HG03558 (cell line): ENCODE measurements around the gene ELMOD2.
"Not testable (repeated sequence)": the region's sequence is repeated elsewhere in the genome, so short reads cannot be mapped to it uniquely, and the experiment has no call there.

Experiments used
- ATAC-seq: cut with Tn5 transposase; IDR thresholded peaks from one replicate; pipeline ENCODE4 v1.9.1; 2021; ENCODE audit warnings: moderate number of reproducible peaks; ENCODE audit not compliant: unreplicated experiment; ENCODE audit errors: extremely low read depth

The ELMOD2 gene

GRCh38 chr4:140523857-140524742, at the start of gene ELMOD2:
Gene ELMOD2 (plus strand): TSS chr4:140524168. CDS start chr4:140525429, 1,261 bp downstream.
- ATAC-seq = peak; percentile 100

DNA sequence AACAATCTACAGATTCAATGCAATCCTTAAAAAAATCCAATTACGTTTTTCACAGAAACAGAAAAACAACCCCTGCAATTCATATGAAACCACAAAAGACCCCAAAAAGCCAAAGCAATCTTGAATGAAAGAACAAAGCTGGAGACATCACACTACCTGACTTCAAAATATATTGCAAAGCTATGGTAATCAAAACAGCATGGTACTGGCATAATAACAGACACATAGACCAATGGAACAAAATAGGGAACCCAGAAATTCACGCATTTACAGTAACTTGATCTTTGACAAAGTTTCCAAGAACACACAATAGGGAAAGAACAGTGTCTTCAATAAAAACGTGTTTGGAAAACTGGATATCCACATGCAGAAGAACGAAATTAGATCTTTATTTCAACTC, 40.5 kb upstream of the ELMOD2 start:
- ATAC-seq = no peak

DNA sequence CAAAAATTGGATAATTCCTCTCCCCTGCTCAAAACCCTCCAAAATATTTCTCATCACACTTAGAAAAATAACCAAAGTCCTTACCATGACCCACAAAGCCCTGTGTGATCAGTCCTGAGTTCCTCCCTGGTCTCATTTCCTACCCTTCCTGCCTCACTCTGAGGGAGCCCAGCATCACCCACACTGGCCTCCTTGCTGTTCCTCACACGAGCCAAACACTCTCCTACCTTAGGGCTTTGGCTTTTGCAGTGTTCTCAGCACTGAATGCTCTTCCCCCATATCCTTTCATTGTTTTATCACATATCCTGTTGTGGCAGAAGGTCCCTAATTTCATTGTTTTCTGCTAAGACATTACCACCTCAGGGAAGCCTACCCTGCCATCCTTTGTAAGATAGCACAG, 38.0 kb upstream of the ELMOD2 start:
- ATAC-seq = no peak

DNA sequence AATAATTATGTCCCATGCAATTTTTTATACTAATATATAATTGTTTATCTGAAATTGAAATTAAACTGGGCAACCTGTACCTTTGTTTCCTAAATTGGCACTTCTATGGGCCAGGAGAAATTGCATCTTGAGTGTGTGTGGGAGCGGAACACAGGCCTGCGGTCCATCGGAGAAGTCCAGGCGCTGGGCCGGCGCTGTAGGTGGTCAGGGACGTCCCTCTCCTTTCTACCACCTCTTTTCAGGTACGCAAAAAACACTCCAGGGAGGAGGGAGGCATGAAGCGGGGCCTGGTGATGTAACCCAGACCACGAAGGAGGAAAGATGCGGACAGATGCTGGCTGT, 26.6 kb upstream of the ELMOD2 start:
- ATAC-seq = no peak

DNA sequence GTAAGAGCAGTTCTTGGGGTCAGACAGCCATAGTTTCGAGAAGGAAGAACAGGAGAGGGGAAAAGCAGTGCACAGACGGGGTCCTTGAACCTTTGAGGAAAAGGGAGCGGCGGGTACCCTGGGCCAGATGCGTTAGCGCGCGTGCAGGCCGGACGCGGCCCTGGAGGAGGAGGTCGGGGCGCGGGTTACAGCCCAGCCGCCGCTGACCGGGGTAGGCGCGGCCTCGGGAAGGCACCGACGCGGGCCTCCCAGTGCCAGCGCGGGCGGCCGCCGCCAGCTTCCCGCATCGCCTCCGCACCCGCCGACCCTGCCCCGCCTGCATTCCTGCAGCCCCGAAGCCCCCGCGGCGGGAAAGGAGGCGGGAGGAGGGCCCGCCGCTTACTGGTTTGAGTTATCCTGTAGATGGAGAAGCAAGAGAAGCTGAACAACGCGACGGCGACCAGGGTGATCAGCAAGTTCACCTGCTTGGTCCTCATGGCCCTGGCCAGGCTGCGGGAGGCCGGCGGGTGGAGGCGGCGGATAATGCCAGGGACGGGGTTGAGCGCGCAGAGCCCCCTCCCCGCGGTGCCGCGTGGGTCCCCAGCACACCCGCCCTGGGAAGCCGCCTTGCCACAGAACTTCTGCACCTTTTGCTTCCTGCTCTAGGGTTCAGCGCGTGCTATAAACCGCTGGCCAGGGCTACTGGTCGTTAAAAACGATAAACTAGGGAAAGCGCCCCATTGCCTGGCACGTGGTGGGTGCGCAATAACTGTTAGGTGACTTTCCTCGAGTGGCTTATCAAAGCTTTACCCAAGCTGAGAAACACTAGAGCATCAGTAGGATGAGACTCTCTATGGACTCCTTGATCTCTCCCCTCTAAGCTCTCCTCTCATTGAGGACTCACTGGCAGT, 26.0 kb upstream of the ELMOD2 start, which contains the start of gene MGAT4D:
Gene MGAT4D (minus strand): TSS at position 547 of the 890 bp plus-strand sequence. CDS start 71 bp downstream, at position 476.
- no peak for ATAC-seq

DNA sequence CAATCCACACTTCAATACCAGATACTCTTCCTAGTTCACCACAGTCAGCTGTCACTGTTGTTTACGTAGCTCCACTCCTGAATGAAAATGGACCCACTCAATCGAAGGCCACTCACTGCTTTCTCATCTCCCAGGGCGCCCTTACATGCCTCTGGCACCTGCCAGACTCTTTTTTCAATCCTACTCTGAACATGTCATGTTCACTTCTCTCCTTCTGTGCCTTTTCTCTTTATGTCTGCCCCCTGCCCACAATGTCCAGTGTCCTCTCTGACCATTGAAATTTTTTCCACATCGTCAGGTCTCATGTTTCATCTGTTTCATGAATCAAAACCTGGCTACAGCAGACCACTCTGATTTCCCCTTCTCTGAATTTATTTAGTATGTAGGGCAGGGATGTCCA, 24.6 kb upstream of the ELMOD2 start:
- no peak for ATAC-seq

GRCh38 chr4:140504261-140504660, 19.7 kb upstream of the ELMOD2 start:
- ATAC-seq = no peak

GRCh38 chr4:140513765-140514164, 10.2 kb upstream of the ELMOD2 start:
- not testable (repeated sequence) for ATAC-seq

GRCh38 chr4:140515423-140515822, 8.5 kb upstream of the ELMOD2 start:
- ATAC-seq = no peak

- no peak for ATAC-seq
These were observed 555 bp upstream of the ELMOD2 start for GRCh38 chr4:140523370-140523856.

- no peak for ATAC-seq
These were observed 5.5 kb downstream of the ELMOD2 start for GRCh38 chr4:140529434-140529833.

DNA sequence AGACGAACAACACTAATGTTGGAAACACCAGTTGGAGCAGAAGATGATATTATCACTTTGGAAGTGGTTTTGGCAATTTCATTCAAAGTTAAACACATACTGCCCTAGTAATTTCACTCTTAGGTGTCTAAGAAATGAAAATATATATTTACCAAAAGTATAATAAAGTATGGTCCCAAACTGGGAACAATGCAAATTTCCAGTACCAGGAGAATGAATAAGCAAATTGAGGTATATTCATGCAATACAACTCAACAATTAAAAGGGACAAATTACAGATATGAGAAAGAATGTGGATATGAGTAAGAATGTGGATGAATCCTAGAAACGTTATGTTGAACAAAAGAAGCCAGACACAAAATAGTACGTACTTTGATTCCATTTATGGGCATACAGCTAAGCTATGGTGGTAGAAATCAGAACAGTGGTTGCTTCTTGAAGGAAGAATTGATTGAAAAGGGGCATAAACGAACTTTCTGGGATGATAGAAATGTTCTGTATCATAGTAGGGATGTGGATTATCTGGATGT, 10.0 kb downstream of the ELMOD2 start:
- ATAC-seq = no peak

DNA sequence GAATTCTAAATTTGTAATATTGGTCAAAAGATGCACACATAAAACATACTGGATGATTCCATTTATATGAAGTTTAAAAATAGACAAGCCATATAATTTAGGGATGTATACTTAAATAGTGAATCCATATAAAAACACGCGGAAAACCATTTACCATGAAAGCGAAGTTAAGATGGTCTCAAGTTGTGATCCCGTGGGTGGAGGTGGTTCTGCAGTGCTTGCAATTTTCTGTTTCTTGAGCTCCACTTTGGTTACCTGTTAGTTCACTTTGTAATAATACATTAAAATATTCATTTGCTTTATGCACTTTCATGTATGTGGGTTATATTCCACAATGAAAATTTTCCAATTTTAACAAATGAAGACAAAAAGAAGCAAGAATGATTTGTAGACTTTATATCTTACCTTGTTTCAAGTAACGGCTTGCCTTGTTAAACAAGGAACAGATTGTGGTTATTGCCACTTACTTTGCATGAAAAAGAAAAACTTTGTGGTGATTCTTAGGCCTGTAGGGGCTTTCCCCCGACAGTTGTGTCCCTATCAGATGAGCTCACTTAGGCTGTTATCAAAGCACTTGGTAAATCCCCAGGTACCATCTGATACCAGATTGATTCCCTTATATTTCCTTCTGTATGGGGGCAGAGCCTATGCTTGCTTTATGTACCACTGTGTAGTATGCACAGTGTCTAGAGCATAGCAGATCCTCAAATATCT, 32.6 kb downstream of the ELMOD2 start:
- ATAC-seq = peak; percentile 100

DNA sequence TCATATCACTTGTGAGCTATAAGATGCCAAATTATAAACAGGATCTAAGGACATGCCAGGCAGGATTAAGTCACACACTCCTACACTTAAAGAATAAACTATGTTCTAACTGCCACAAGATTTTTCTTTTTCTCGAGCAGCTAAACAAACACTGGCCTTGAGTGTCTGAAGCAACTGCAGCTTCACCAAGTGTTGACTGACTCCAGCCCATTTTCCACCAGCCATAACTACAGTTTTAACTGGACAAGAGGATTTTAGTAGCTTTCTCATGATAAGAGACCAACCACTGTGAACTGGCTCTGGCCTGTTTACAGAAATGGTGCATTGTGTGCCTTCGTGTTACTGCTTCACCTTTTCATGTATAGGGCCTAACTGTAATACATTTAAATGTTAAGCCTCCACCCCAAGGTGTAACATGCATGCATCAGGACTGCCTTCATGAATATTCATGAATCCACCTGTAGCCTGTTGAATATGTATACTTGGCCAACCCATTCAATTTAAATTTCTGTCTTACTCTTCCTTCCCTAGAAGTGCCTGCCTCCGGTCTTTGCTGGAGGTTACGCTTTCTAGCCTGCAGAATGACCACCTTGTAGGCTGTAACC, 34.0 kb downstream of the ELMOD2 start:
- ATAC-seq = no peak

DNA sequence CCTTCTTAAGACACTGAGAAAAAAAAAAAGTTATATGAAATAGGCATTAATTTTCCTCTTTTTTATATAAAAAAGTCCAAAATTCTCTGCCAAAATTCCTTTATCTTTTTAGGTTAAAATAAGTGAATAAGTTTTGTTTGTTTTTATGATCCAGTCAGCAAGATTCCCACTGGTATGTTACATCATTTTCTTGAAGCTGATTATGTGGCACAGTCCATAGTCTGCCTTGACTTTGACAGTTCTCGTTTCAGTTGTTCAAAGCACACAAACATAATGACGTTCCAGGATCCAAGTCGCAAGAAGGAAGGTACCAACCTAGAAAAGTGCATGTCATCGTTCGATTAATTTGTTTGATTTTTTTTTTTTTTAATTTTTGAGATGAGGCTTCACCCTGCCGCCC, 35.7 kb downstream of the ELMOD2 start:
- no peak for ATAC-seq

DNA sequence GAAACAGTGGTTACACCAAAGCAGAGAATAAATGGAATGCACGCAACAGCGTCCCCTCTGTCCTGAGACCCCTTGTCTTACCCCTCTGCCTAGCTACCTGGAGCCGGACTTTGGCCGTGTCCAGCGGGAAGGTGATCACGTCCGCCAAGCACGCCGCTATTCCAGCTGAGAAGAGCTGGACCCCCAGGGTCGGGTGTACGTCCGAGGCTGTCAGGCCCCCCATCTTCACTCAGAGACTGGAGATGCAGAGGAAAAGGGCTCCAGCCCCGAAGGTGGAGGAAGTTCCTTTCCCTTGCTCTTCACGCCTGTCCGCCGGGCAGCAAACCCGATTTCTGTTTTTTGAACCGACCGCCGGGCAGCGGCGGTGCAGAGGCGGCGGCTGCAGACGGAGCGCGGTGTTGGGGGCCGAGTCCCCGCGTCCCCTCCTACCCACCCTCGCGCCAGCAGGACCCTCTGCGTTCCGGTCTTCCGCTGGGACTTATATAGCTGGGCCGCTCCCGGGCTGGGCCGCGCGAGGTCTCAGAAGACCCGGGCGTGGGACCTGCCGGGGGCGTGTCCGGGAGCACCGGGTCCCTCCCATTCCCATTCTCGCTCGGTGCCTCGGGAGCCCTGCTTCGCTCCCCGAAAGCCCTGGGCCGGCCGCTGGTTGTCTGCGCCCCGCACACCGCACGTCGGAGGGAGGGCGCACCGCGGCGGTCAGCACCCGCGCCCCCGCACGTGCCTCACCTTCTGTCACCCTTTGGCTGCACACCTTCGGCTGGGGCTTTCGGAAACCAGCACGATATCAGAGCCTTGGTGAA, 44.7 kb downstream of the ELMOD2 start, which contains the start of gene UCP1:
Gene UCP1 (minus strand): TSS at position 455 of the 800 bp plus-strand sequence. CDS start 232 bp downstream, at position 223.
- ATAC-seq = no peak

DNA sequence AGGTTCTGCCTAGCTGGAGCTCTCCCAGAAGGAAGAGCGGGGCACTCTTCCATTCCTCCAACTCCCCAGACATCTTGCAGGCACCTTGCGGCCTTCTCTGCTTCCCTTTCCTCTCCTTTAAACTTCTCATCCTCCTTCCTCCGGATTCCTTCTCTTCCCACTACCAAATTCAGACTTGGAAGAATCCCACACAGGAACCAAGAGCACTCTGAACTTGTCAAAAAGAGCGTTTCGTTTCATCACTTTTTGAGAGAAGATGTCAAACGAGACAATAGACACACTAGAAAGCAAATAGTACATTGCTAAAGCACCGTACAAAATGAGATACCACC, 45.3 kb downstream of the ELMOD2 start:
- ATAC-seq = no peak

DNA sequence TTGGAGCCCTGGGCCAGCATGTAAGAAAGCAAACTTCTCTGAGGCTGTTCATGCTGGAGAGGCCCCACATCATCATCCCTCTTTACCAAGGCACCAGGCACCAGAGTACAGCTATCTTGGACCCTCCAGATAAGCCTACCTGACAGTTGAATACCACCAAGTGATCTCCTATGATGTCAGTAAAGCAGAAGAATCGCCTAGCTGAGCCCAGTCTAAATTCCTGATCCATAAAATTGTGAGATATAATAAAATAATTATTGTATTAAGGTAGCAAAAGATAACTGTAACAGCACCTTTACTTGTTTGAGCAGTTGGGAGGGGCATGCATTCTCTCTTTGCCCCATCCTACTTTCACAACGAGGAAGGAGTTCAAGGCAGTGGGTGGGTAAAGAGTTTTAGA, 47.7 kb downstream of the ELMOD2 start:
- no peak for ATAC-seq

DNA sequence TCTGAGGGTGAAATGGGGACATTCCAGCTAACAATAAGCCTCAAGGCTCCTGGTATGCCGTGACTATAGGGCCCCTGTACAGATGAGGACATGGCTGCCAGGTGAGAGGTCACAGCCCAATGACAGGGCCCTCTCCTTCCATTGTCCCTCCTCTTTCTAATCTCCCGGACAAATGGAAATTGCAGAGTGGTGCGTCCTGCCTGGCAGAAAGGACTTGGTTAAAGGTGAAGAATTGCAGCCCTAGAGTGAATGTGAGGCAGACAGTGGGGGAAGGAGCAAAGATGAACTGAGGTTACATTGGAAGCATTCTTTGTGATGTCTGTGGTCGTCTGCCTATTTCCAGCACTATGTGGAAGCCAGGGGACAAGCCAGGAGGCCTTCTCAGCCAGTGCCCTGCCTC, 51.5 kb downstream of the ELMOD2 start:
- no peak for ATAC-seq
